Cardiac fibroblast (primary cell): ENCODE data around the gene GSTA4.
"Not testable (repeated sequence)": the region's sequence is repeated elsewhere in the genome, so short reads cannot be mapped to it uniquely, and the experiment has no call there.

Experiments
- DNase-seq, 2 donors: peaks; one replicate each; pipeline versions ENCODE4 v3.0.0 to v3.0.0-alpha.2; 2010; ENCODE audit warnings: low read depth in 2 of 2
- H3K4me3 ChIP-seq, 2 donors: replicated peaks in 1 of 2; 1 replicate in 1 of 2; 2 replicates in 1 of 2; pipeline ENCODE4 v1.5.1; 2011; ENCODE audit warnings: low read depth in 2 of 2, low read length in 2 of 2, mild to moderate bottlenecking in 2 of 2, moderate library complexity in 1 of 2
- CTCF ChIP-seq: IDR thresholded peaks from one replicate; pipeline ENCODE4 v1.5.1; 2011; ENCODE audit warnings: low read depth, mild to moderate bottlenecking, low read length, inconsistent platforms

The GSTA4 gene

DNA sequence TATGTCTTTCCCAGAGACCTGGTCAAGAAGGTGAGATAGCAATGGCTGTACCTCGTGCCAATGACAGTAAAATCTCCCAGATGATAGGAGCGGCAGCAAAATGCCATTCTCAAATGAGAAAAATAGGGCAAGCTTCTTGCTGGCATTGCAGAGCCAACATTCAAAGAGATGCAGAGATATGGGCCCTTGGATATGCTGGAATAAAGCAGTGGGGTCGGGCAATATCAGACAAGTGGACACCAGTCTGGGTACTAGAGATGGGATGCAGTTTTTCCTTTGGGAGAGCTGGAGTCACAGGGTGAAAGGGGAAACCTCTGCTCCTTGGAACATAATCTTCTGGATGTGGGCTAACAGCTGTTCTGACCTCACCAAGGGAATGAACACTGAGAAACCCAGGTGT lies 29.0 kb downstream of the GSTA4 start:
- H3K4me3 ChIP-seq = no peak overlapping the region
- no peak for DNase-seq
- no peak for TF ChIP-seq CTCF

DNA sequence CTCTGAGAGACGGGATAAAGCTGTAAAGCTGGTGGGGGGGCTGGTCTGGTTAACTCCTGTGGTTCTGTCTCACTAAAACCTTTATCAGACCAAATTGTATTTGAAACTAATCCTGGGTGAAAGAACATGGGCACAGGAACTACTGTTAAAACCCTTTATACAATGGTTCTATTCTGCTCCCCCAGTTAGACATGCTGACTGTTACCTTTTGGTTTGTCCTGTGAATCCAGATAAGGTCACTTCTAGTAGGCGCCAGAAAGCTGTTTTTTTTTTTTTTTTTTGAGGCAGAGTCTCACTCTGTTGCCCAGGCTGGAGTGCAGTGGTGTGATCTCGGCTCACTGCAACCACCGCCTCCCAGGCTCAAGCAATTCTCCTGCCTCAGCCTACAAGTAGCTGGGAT lies 29.7 kb downstream of the GSTA4 start:
- TF ChIP-seq CTCF = no peak
- no peak overlapping the region for H3K4me3 ChIP-seq
- DNase-seq = no peak

- TF ChIP-seq CTCF = no peak
- DNase-seq = no peak
These were observed 30.8 kb downstream of the GSTA4 start for GRCh38 chr6:52964318-52964717.

GRCh38 chr6:52962701-52963100 lies 32.4 kb downstream of the GSTA4 start:
- no peak overlapping the region for H3K4me3 ChIP-seq
- no peak for DNase-seq
- no peak for TF ChIP-seq CTCF

More at GRCh38 chr6:52964318-52964717, 30.8 kb downstream of the GSTA4 start:
- no peak overlapping the region for H3K4me3 ChIP-seq

DNA sequence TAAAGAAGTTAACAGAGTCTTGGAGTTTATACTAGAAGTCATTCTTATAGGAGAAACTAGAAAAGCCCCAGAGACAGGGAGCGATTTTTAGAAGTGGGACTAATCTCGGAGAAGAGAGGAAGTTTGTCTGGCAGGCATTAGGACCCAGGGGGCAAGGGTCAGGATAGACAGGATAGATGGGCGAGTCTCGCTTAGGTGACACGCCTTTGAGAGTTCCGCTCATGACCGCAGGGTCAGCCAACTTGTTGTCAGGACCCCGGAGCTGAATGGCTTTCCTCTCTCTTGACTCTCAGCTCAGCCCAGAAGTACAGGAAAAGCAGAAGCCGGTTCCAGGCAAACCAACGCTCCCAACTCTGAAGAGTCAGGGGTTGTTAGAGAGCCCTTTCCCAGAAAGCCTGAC lies 34.1 kb downstream of the GSTA4 start:
- DNase-seq, H3K4me3 ChIP-seq: not testable (repeated sequence)

DNA sequence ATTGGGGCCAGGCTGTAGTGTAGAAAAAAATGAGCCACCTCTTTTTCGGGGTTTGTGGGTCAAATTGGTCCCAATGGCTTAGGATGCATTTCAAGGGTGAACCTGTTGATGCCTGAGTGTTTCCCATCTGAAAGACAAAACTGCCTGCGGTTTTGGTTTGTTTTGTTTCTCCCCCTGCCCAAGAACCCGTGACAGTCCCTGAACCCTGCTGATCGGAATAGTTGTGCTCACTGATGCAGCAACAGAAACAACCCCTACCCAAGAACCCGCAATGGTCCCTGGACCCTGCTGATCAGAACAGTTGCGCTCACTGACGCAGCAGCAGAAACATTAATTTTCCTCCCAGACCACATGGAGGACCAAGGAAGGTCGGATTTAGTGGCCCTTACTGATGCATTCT lies 34.9 kb downstream of the GSTA4 start:
- DNase-seq, H3K4me3 ChIP-seq: not testable (repeated sequence)

GRCh38 chr6:52958546-52959255 lies 36.4 kb downstream of the GSTA4 start:
- no peak for TF ChIP-seq CTCF
- no peak overlapping the region for H3K4me3 ChIP-seq
- no peak for DNase-seq

DNA sequence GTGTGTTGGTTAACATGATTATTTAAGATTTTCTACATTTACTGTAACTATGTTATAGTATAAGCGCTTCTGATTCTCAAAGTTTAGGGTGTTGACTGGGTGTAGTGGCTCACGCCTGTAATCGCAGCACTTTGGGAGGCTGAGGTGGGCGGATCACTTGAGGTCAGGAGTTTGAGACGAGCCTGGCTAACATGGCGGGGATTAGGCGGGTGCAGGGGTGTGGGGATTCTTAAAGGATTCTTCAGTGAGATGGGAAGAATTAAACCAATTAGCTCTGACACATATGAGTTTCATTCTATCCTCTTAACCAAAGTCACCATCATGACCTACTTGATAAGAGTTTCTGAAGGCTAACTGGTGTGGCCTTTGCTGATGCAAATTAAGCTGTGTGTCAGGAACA lies 39.2 kb downstream of the GSTA4 start:
- no peak for DNase-seq
- no peak for TF ChIP-seq CTCF
- no peak overlapping the region for H3K4me3 ChIP-seq
